Fibroblast of villous mesenchyme (primary cell): ENCODE data around the gene ABLIM2. TPM values are rescaled to one million over a fixed set of nuclear protein-coding genes. Genes with fewer than 3 reads are reported as not detected.
A peak's percentile ranks its signal among the peaks of the same experiment; 100 is the strongest.

Experiments used
- DNase-seq: peaks from one replicate; pipeline ENCODE4 v3.0.0-alpha.2; 2010; ENCODE audit warnings: low read depth
- H3K4me3 ChIP-seq: 2 replicates; pipeline ENCODE4 v1.5.1; 2011; ENCODE audit warnings: low read depth, mild to moderate bottlenecking, low read length
- CTCF ChIP-seq: IDR thresholded peaks from 2 replicates; pipeline ENCODE4 v1.5.1; 2012; ENCODE audit warnings: low read depth, mild to moderate bottlenecking, low read length; ENCODE audit not compliant: insufficient read depth
- total RNA-seq: library from RNA; depleted of rRNA; stranded (reverse); fragments of >200 nt; gene quantifications from 2 replicates; pipeline ENCODE4 v1.2.3, GENCODE V29; 2012

Gene ABLIM2
- total RNA-seq, 1 donor: under 0.01 TPM

- H3K4me3 ChIP-seq: no peak overlapping the region
- peak; percentile 59 for DNase-seq
- TF ChIP-seq CTCF: no peak
Measured at GRCh38 chr4:7956270-7956808, 202.3 kb downstream of the ABLIM2 start.

DNA sequence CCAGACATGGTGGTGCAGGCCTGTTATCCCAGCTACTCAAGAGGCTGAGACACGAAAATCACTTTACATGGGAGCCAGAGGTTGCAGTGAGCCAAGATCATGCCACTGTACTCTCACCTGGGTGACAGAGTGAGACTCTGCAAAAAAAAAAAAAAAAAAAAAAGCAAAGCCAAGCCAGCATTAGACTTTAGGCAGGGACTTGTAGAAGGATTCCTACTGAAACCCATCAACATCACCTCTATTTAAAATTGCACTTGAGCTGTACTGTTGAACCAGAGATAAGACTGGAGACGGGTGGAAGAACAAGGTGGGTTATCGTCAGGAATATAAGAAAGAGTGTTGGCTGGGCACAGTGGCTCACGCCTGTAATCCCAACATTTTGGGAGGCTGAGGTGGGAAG lies 203.2 kb downstream of the ABLIM2 start:
- no peak for DNase-seq
- TF ChIP-seq CTCF: no peak
- H3K4me3 ChIP-seq: no peak overlapping the region

- no peak for TF ChIP-seq CTCF
- DNase-seq: no peak
- H3K4me3 ChIP-seq: no peak overlapping the region
Measured at GRCh38 chr4:7952615-7953014, 206.0 kb downstream of the ABLIM2 start.

DNA sequence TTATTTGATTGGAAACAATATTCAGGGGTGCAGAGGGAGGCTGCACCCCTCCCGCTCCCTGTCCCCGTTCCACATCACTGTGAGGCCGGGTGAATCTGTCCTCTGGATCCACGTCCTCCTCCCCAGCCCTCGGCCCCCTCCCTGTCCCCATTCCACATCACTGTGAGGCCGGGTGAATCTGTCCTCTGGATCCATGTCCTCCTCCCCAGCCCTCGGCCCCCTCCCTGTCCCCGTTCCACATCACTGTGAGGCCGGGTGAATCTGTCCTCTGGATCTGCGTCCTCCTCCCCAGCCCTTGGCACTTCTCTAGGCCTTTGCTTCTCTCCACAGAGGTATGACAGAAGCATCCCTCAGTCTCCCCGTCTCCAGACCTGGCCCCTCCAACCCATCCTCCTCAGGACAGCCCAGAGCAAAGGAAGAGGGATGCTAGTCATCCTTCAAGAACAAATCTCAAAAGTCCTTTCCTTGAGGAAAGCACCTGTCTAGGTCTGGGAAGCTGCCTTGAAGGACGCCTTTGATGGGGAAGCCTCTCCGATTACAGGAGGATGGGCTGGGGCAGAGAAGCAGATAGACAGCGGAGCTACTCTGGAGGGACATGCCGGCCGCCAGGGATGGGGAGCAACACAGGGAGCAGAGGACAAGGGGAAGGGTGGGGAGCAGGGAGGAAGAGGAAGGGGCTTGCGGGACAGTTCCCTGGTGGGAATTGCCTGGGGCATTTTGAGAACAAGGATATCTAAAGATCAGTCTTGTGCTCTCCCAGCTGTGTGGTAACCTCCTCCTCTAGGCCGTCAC lies 208.1 kb downstream of the ABLIM2 start:
- H3K4me3 ChIP-seq: no peak overlapping the region
- no peak for TF ChIP-seq CTCF
- DNase-seq: no peak

DNA sequence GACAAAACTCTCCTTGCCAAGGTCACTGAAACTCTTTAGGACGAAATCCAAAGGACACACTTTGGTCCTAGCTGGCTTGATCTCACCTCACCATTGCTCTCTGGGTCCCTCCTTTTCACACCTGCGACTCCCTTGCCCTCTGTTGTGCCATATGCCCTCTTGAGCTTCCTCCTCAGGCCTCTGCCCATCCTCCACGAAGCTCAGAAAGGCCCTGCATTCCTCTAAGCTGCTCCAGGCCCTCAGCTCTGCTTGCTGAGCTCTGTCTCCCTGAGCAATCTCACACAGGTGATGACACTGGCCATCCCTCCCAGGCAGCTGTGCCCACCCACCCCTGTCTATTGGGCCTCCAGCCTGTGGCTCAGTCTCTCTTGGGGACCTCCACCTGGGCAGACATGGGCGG lies 208.9 kb downstream of the ABLIM2 start:
- no peak overlapping the region for H3K4me3 ChIP-seq
- no peak for DNase-seq
- TF ChIP-seq CTCF: no peak

DNA sequence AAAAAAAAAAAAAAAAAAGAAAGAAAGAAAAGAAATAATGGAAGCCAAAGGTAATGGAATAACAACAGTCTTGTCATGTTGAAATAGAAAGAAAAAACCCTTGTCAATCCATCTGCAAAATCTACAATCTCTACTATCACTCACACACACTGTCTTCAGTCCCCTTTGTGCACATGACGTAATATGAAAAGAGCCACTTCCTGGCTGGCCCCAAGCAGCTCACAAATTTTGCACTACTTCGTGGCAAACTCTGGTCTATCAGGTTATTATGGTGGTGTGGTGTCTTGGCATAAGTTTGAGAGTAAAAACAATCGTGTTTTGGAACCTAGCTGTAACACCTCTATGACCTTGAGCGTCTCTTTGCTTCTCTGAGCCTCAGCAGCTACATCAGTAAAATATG lies 210.7 kb downstream of the ABLIM2 start:
- TF ChIP-seq CTCF: no peak
- no peak for DNase-seq
- H3K4me3 ChIP-seq: no peak overlapping the region
